ENCODE data around the gene EIF4B.

GRCh38 chr12:52980650-52981423, 25.4 kb upstream of the EIF4B start:
- peak; percentile 95 to 99 (median 95) for TF ChIP-seq CTCF (IDR thresholded peaks at IDR 0.05)
- no peak for TF ChIP-seq EP300 (IDR thresholded peaks at IDR 0.05)

Data from esophagus muscularis mucosa (tissue), 3 donors.